ENCODE results near the gene GNG7.
"Not testable (repeated sequence)": the region's sequence is repeated elsewhere in the genome, so short reads cannot be mapped to it uniquely, and the experiment has no call there.

Gene GNG7

DNA sequence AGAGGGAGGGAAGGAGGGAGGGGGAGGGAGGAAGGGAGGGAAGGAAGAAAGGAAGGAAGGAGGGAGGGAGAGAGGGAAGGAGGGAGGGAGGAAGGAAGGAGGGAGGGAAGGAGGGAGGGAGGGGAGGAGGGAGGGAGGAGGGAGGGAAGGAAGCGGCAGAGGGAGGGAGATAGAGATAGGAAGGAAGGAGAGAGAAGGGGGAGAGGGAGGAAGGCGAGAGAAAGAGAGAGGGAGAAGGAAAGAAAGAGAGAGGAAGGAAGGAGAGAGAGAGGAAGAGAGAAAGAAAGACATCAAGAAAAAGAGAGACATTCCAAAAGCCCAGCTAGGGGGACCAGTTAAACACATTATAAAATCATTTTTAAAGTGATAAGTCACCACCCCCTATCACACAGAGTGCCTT lies 62.5 kb downstream of the GNG7 start:
- no peak for DNase-seq

DNA sequence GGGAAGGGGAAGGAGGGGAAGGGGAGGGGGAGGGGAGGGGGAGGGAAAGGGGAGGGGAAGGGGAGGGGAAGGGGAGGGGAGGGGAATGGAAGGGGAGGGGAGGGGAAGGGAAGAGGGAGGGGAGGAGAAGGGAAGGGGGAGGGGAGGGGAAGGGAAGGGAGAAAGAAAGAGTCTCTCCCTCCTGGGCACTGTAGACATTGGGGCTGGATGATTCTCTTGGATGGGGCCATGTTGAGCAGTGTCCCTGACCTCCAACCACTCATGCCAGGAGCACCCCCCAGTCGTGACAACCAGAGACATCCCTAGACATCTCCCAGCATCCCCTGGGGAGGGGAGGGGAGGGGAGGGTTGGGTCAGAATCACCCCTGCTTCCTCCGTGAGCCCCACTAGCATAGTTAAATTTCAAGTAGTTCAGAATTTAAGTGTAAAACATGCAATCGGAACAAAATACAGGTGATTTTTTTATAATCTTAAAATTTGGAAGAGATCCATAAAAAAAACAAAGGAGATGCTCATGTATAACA lies 64.0 kb downstream of the GNG7 start:
- no peak for DNase-seq

DNA sequence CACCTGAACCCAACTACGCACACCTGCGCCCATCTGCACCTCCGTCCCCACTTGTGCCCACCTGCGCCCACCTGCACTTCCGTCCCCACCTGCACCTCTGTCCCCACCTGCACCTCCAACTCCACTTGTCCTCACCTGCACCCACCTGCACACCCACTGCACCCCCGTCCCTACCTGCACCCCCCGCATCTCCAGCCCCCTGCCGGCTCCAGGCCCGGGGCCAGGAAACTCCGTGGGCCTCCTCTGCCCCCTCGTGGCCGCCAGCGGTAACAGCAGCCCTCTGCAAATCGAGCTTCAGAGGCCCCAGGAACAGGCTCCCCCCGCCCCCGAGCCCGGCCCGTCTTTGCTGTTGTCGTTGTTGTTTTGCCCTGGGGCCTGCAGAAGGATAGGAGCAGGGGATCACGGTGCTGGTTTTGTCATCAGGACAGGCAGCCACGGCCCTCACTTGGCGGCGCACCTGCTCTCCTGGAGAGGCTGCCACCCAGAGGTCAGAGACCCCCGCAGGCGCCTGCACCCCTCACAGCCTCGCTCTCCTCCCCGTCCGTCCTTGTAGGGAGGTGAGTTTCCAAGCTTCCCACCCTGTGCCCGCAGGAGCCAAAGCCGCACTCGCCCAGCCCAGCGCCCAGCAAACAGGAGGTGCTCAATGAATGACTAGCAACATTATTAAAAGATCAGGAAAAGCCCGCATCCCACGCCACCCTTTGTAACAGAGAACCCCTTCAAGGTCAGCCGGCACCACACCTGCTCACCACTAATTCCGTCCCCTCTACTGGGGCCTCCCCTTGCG lies 65.4 kb downstream of the GNG7 start:
- DNase-seq = peak; percentile 68

DNA sequence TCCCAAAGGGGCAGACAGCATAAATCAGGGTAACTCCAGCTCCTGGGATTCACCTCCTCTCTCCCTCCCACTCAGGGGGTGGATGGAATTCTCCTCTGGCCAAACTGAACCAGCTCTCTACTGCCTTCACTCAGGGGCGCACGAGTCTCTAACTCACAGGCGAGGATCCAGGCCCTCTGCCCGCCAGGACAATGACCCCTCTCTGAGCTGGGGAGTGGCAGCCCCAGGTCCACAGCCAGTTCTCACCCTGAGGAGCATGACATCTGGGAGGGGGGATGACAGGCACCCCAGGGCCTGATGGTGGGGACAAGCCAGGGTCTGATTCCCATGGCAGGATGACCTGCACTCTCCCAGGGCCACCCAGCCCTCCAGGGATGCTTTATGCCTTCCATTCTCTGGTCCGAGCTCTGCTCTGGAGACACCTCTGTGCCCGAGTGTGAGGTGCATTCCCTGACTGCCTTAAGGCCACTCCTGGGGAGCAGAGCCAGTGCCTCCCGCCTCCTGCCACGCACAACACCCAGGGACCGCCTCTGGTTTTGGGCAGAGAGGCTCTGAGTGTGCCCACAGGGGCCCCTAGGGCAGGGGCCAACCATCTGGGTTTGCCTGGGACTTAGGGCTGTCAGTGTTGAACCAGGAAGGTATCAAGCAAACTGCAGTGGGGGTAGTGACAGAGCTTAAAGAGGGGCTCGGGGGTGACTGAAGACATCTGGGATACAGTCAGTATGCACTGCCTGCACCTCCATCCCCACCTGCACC lies 66.2 kb downstream of the GNG7 start:
- no peak for DNase-seq

DNA sequence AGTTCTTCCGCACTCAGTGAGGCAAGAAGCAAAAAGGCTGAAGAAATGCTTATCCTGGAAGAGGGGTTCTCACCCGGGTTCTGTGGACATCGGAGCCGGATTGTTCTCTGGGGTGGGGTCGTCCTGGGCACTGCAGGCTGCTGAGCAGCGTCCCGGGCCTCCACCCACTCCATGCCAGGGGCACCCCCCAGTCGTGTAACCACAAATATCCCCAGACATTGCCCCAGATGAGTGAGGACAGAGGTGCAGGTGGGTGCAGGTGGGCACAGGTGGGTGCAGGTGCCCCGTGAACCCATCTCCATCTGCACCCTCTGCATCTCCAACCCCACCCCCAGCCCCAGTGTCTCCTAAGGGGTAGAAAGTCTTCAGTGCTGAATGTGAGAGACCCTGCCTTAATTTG lies 67.5 kb downstream of the GNG7 start:
- no peak for DNase-seq

DNA sequence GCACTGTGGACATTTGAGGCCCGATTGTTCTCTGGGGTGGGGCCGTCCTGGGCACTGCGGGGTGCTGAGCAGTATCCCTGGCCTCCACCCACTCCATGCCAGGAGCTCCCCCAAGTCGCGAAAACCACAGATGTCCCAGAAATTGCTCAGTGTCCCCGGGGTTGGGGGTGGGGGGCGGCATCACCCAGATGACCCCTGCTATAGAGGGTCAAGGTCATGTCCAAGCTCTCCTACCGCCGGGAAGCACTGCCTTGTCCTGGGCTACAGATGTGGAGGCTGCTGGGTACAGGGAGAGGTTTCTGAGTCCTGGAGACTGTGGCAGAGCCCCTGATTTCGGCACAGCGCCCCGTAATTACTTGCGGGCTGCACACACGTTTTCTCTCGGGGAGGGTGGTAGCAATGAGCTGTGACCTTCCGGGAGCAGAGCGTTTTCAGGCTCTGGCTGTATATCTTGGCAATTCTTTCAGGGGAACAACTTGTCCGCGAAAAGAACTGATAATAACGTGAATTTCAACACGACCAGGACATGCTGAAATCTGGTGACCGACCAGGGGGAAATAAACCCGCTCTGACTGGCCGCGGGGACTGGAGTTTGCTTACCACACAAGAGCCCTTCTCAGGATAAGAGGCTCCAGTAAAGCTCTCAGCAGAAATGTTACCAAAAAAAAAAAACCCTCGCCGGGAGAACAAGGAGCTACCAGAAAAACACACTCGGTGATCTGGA lies 68.1 kb downstream of the GNG7 start:
- DNase-seq = no peak

DNA sequence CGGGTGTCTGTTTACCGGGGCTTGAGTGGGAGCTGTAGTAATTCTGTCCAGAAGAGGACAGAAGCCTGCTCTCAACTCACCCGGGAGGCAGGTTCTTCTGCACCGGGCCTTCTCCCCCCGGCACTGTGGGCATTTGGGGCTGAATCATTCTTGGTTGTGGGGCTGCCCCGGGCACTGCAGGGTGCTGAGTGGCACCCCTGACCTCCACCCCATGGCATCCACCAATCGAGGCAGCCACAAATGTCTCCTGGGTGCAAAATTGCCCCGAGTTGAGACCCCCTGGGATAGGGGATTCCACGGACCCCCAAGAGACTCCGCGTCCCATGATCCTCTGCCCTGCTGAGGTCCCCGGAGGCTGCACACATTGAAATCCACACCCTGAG lies 68.8 kb downstream of the GNG7 start:
- no peak for DNase-seq

DNA sequence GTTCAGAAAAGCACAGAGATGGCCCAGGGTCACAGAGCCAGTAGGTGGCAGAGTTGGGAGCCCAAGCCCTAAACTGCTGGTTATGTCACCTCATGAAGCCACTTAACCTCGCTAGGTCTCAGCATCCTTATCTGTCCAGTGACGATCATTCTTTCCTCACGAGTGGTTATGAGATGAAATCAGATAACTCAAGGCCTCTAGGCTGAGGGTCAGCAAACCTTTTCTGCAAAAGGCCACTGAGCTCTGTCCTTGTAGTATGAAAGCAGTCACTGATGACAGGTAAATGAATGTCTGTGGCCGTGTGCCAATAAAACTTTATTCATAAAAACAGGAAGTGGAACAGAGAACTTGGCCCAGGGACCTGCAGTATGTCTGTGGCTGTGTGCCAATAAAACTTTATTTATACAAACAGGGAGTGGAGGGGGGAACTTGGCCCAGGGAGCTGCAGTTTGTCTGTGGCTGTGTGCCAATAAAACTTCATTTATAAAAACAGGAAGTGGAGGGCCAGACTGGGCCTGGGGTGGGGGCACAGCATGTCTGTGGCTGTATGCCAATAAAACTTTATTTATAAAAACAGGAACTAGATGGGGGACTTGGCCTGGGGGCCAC lies 71.2 kb downstream of the GNG7 start:
- DNase-seq = no peak

DNA sequence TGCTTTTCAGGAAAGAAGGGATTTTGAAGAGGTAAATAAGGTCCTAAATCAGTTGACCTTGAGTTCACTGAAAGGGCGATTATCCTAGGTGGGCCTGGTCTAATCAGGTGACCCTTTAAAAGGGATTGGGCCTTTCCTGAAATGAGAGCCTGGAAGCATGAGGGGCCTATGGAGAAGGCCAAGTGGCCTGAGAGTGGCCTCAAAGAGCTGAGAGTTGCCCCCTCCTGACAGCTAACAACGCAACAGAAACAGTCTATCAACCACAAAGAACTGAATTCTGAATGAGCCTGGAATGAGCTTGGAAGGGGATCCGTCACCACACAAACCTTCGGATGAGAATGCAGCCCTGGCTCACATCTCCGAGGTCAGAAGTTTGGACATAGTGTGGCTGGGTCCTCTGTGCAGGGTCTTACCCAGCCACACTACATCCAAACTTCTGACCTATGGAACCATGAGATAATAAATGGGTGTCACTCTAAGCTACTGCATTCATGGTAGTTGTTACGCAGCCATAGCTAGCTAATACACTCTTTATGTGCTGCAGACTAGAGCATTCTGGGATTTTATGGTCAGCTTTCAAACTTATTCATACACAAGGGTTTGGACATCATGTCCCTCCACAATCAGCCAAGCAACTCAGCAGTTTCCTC lies 72.0 kb downstream of the GNG7 start:
- DNase-seq = no peak

DNA sequence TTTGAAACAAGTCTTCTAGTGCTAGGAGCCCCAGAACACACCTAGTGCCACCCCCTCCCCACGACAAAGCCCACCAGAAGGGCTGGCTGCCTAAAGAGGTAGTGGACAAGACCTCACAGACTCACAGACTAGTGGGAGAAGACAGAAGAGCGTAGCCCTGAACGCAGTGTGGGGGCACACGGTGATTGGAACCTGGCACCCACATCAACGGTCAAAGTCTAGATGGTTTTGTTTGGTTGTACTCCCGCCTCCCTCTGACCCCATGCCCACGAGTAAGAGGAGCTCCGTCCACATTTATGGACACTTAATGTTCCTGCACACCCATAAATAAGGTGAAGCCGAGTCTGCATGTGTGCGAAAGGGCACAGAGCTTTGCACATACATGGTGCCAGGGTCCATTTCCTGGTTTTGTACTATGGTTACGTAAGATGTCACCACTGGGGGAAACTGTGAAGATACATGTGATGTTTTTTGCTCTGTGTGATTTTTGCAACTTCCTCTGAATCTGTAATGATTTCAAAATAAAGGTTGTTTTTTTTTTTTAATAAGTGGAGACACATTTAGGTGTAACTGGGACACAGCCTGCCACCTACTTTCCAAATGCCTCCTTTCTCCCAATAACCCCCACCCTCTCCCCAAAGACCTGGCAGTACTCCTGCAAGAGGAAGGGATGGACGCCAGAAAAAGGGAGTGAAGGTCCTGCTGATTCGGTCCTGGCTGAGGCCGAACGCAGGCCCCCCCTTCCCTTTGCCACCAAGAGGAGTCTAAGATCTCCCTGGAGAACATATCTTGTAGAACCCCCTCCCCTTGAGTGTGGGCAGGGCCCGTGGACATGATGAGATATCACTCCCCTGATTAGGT lies 72.8 kb downstream of the GNG7 start:
- no peak for DNase-seq

DNA sequence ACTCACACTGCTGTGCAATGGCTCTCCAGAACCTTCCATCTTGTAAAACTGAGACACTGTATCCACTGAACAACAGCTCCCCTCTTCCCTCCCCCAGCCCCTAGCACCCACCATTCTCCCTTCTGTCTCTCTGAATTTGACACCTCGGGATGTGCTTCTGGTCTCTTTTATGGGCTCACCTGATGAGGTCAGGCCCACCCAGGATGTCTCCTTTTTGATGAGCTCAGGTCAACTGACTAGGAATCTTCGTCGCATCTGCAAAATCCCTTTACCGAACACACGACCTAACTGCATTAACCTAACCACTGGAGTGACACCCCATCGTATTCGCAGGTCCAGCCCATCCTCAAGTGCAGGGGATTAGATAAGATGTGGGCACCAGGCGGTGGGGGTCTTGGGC lies 73.9 kb downstream of the GNG7 start:
- no peak for DNase-seq

DNA sequence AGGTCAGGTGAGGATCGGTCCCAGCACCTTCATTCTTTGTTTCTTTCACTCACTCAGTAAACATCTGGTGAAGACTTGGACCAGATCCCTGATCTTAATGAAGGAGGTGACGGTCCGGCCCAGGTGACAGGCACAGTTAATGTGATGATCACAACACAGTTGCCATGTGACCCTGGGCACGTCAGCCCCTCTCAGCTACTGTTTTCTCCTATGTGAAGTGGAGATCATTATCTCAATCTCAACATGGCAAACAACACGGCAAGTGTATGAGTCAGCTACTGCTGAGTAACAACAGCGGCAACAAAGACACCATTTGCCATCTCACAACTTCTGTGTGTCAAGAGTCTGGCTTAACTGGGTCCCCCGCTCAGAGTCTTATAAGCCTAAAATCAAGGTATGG lies 74.6 kb downstream of the GNG7 start:
- no peak for DNase-seq

DNA sequence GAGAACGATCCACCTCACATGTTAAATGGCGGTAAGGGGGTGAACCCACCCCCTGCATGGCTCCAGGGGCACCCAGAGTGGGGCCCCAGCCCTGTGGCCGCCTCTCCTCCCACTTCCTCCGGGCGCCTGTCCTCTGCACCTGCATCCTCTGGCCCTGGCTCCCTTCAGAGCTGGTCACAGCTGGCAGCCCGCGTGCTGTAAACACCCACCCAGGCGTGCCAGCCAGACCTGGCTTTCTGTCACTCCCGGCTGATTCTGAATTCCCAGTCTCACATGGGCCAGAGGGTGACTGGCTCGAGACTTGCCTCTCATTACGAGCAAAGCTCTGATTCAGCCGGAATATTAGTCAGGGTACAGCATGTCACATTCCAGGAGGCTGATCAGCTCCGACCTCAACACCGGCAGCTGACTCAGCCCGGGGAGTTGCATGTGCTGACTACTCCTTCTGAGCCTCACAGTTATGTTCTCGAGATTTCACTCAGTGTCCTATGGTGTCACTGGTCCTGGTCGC lies 75.1 kb downstream of the GNG7 start:
- DNase-seq = no peak

DNA sequence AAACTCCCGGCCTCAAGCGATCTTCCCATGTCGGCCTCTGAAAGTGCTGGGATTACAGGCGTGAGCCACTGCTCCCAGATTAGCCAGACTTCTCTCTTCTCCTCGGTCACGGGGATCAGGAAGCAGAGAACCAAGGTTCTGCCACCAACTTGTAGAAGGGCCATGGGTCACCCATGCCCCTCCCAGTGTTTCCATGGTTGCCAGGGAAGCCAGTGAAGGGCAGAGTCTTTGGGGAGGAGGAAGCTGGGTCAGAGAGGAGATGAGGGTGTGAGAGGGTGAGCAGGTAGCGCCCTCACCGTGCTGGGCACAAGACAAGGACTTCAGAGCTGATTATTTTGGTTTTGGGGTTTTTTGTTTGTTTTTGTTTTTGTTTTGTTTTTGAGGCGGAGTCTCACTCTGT lies 77.1 kb downstream of the GNG7 start:
- no peak for DNase-seq

DNA sequence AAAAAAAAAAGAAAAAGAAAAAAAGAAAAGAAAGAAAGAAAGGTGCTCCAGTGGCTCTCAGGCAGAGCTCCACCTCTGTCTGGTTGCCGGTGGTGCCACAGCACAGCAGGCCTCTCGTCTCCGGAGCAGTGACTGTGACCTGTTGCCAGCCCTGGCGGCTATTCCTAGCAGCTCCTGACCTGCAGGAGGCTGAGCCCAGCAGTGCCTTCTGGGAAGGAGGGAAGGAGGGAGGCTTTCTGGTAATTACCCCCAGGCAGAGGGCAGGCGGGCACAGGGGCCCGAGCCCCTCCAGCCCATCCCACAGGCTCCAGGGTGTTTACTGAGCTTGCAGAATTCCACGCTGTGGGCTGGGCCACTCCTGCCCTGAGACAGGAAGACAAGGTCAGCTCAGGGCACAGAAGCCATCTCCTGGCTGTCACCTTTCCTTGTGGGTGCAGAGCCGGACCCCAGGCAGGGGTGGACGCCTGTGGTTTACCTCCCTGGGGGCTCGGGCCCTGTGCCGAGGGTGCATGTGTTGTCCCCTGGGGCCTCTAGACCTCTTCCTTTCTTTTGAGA lies 77.9 kb downstream of the GNG7 start:
- no peak for DNase-seq

DNA sequence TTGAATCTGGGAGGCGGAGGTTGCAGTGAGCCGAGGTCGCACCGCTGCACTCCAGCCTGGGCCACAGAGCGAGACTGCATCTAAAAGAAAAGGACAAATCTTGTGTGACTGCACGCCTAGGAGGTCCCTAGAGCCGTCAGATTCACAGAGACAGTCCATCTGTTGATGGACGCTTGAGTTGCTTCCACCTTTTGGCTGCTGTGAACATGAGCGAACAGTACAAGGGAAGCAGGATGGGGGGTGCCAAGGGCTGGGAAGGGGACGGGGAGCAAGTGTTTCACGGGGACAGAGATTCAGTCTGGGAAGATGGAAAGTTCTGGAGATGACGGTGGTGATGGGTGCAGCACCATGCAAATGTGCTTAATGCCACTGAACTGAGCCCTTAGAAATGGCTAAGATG lies 78.7 kb downstream of the GNG7 start:
- no peak for DNase-seq

DNA sequence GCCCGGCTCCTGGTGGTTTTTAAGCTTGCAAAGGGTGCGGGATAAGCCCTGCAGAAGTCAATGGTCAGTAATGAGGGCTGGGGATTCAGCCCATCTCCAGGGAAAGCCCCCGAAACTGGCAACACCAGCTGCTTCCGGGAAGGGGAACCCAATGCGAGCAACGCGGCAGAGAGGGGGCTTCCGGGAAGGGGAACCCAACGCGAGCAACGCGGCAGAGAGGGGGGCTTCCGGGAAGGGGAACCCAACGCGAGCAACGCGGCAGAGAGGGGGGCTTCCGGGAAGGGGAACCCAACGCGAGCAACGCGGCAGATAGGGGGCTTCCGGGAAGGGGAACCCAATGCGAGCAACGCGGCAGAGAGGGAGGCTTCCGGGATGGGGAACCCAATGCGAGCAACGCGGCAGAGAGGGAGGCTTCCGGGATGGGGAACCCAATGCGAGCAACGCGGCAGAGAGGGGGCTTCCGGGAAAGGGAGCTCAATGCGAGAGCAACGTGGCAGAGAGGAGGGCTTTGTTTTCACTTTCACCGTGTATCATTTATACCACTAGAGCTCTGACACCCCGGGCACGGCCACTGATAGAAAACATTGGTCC lies 80.0 kb downstream of the GNG7 start:
- DNase-seq = not testable (repeated sequence)

DNA sequence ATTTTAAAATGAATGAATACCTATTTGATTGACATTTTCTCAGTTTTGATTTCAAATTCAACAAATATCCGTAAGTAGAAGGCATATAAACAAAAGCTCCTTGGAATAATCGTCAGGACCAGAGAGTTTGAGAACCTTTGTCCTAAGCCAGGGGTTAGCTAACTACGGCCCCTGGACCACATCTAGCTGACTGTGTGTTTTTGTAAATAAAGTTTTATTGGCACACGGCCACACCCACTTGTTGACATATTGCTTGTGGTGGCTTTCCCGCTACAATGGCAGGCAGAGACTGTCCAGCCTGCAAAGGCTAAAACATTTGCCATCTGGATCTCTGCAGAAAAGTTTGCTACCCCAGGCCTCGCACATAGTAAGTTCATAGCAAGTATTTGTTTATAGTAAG lies 83.4 kb downstream of the GNG7 start:
- no peak for DNase-seq

DNA sequence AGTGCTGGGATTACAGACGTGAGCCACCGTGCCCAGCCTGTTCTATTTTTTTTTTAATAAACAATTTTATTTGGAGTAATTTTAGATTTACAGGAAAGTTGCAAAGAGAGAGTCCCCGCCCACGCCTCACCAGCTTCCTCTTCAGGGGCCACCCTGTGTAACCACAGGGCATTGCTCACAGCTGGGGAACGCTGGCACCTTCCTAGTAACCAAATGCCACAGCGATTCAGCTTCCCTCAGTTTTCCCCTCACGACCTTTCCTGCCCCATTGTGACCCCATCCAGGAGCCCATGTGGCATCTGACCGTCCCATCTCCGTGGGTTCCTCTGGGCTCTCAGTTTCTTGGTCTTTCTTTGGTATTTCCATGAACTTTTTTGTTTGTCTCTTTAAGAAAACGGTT lies 83.9 kb downstream of the GNG7 start:
- DNase-seq = no peak

DNA sequence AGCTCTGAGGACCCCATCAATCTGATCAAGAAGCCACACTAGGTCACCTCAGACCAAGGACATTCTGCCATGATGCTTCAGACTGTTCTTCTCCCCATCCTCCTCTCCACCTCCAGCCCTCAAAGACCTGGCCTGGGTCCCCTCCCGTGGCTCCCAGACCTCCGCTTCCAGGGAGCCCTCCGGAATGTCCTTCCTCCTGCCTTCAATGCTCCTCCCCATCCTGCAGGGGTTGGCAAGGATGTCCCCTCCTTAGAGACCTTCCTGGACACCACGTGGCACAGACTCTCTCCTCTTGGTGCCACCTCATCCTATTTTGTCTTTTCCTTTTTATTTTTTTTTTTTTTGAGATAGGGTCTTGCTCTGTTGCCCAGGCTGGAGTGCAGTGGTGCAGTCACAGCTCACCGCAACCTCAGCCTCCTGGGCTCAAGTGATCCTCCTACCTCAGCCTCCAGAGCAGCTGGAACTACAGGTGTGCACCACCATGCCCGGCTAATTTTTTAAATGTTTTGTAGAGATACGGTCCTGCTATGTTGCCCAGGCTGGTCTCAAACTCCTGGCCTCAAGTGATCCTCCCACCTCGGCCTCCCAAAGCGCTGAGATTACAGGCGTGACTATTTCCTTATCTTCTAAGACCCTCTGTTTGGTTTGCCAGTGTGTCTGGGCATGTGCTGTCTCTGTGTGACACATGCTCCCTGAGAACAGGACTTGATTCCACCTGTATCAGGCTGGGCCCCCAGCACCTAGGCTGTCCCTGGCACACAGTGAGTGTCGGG lies 84.9 kb downstream of the GNG7 start:
- no peak for DNase-seq
